ENCODE data around the gene BMP6. TPM values are rescaled to one million over a fixed set of nuclear protein-coding genes. Genes with fewer than 3 reads are reported as not detected.

The BMP6 gene
- total and polyA plus RNA-seq, 2 donors = 0.19 to 0.82 TPM

DNA sequence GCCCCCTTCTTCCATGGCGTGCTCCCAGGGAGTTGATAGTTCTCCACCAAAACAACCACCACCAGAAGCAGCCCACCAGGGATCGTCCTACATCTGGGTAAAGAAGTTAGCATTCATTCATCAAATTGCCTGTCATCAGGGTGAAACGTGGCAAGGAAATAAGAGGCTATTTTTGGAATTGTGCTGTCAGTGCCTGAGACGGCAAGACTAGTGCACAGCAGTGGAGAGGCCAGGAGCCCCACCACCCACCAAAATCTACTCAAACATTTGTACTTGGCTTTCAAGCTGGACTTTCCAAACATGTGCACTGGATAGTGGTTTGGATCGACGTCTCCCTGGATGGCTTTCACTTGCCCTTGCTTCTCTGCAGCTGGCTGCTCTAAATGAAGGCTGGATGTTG is 139.9 kb downstream of the BMP6 start:
- no peak overlapping the region for H3K4me3 ChIP-seq (ENCODE audit: low read length in 2 of 2)
- WGBS = 59% methylated on average over 6 of the region's 6 CpGs
- DNase-seq (ENCODE audit: low read depth in 6 of 9, low spot score in 9 of 9) = no peak
- H3K4me1 ChIP-seq (ENCODE audit: control insufficient read depth in 2 of 2, insufficient read depth in 2 of 2, low read length in 2 of 2) = no peaks in the 10 kb centered on the region
- no peaks in the 10 kb centered on the region for H3K36me3 ChIP-seq (ENCODE audit: control insufficient read depth in 2 of 2, insufficient read depth in 2 of 2, low read length in 1 of 2)
- no peaks in the 10 kb centered on the region for H3K9me3 ChIP-seq (ENCODE audit: control insufficient read depth in 2 of 2, insufficient read depth in 1 of 2, low read length in 1 of 2)
- H3K27me3 ChIP-seq (ENCODE audit: control insufficient read depth in 2 of 2, insufficient read depth in 1 of 2, low read length in 1 of 2) = no peaks in the 10 kb centered on the region
- no peak overlapping the region for H3K27ac ChIP-seq (ENCODE audit: low read depth in 1 of 2, low read length in 1 of 2)

DNA sequence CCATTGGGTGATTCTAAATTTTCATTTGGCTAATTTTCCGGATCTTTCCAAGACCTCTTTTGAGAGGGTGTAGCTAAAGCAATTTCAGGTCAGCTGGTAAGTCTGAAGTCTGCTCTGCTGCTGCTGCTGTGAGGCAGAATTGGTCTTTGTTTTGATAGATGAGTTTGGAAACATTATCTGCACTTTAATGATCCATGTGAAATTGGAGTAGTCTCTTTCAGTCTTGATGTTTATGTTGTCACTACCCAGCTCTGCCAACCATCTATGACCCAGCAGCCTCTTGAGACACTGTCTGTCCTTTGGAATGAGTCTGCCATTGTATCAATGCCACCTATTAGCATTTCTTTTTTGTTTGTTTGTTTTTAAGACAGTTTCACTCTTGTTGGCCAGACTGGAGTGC is 140.6 kb downstream of the BMP6 start:
- Histone ChIP-seq H3K9me3 (ENCODE audit: control insufficient read depth in 2 of 2, insufficient read depth in 1 of 2, low read length in 1 of 2) (peaks cover 0 to 1% of the 10 kb centered on the region in 2 donors), H3K27ac (ENCODE audit: low read depth in 1 of 2, low read length in 1 of 2) (no peak overlapping the region), H3K4me3 (ENCODE audit: low read length in 2 of 2) (no peak overlapping the region), H3K27me3 (ENCODE audit: control insufficient read depth in 2 of 2, insufficient read depth in 1 of 2, low read length in 1 of 2) (no peaks in the 10 kb centered on the region), H3K4me1 (ENCODE audit: control insufficient read depth in 2 of 2, insufficient read depth in 2 of 2, low read length in 2 of 2) (no peaks in the 10 kb centered on the region), H3K36me3 (ENCODE audit: control insufficient read depth in 2 of 2, insufficient read depth in 2 of 2, low read length in 1 of 2) (no peaks in the 10 kb centered on the region)
- 91% methylated on average over 1 of the region's 1 CpG for WGBS
- DNase-seq (ENCODE audit: low read depth in 6 of 9, low spot score in 9 of 9) = no peak

DNA sequence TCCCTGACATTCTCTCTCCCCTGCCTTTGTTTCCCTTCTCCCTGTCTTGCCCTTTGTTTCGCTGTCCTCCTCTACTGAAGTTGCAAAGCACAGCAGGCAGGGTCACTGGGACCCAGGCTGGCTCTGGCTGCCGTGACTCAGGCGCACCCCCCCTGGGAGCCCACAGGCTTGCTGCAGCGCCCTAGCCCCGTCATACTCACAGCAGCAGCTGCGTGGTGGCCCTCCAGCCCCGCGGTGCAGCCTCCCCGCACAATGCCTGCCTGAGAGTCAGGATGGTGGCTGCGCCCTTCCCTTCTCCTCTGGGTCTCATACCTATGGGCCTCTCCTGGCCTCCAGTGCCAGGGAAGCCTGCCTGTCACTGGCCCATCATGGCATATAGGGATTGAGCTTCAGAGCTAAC is 143.0 kb downstream of the BMP6 start:
- Histone ChIP-seq H3K36me3 (ENCODE audit: control insufficient read depth in 2 of 2, insufficient read depth in 2 of 2, low read length in 1 of 2) (no peaks in the 10 kb centered on the region), H3K27me3 (ENCODE audit: control insufficient read depth in 2 of 2, insufficient read depth in 1 of 2, low read length in 1 of 2) (no peaks in the 10 kb centered on the region), H3K4me3 (ENCODE audit: low read length in 2 of 2) (no peak overlapping the region), H3K9me3 (ENCODE audit: control insufficient read depth in 2 of 2, insufficient read depth in 1 of 2, low read length in 1 of 2) (peaks cover 0 to 12% of the 10 kb centered on the region in 2 donors), H3K4me1 (ENCODE audit: control insufficient read depth in 2 of 2, insufficient read depth in 2 of 2, low read length in 2 of 2) (no peaks in the 10 kb centered on the region), H3K27ac (ENCODE audit: low read depth in 1 of 2, low read length in 1 of 2) (no peak overlapping the region)
- no peak for DNase-seq (ENCODE audit: low read depth in 6 of 9, low spot score in 9 of 9)
- WGBS = 96% methylated on average over 10 of the region's 10 CpGs

DNA sequence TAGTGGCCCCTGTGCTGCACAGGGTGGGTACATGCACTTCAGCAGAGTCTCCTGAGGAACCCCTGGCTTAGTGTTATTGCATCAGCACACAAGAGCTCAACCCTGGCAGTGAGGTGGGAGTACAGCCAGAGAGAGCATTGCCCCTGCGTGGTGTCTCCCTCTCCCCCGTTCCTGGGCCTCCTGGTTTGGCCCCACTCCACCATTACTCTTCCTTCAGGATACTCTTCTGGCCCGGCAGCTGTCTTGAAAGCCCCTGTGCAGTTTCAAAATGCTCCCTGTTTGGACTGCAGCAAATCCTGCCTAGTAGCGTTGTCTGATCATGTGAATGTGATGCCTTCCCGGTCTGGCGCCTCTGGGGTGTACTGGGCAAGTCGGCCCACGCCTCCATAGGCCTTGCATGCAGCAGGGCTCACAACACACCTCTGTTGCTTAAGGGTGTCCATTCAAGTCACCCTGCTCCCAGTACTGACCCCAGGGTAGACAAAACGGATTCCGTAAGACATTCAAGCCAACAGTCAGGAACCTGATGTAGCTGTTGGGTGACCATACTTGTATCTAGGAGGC is 152.6 kb downstream of the BMP6 start:
- H3K4me3 ChIP-seq (ENCODE audit: low read length in 2 of 2) = no peak overlapping the region
- peaks cover 0 to 1% of the 10 kb centered on the region in 2 donors for H3K9me3 ChIP-seq (ENCODE audit: control insufficient read depth in 2 of 2, insufficient read depth in 1 of 2, low read length in 1 of 2)
- peaks cover 10 to 21% of the 10 kb centered on the region in 2 donors for H3K36me3 ChIP-seq (ENCODE audit: control insufficient read depth in 2 of 2, insufficient read depth in 2 of 2, low read length in 1 of 2)
- WGBS = 95% methylated on average over 10 of the region's 10 CpGs
- no peaks in the 10 kb centered on the region for H3K27me3 ChIP-seq (ENCODE audit: control insufficient read depth in 2 of 2, insufficient read depth in 1 of 2, low read length in 1 of 2)
- no peak for DNase-seq (ENCODE audit: low read depth in 6 of 9, low spot score in 9 of 9)
- H3K27ac ChIP-seq (ENCODE audit: low read depth in 1 of 2, low read length in 1 of 2) = no peak overlapping the region
- H3K4me1 ChIP-seq (ENCODE audit: control insufficient read depth in 2 of 2, insufficient read depth in 2 of 2, low read length in 2 of 2) = no peaks in the 10 kb centered on the region

DNA sequence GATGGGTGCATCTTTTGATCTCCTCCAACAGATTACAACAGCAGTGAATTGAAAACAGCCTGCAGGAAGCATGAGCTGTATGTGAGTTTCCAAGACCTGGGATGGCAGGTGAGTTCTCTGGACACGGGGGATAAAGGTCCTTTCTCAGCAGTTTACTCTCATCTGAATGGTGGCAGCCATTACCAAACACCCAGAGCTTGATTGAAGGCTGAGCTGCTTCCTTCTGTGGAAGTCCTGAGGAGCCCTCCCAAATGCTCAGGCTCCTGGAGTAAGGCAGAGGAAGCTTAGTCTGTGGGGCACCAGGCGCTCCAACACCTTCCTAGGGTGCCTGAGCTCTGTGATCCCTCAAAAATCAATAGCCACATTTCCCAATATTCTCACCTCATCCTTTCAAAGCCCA is 153.1 kb downstream of the BMP6 start:
- 97% methylated on average over 2 of the region's 2 CpGs for WGBS
- Histone ChIP-seq H3K36me3 (ENCODE audit: control insufficient read depth in 2 of 2, insufficient read depth in 2 of 2, low read length in 1 of 2) (peaks cover 16 to 27% of the 10 kb centered on the region in 2 donors), H3K4me3 (ENCODE audit: low read length in 2 of 2) (no peak overlapping the region), H3K4me1 (ENCODE audit: control insufficient read depth in 2 of 2, insufficient read depth in 2 of 2, low read length in 2 of 2) (no peaks in the 10 kb centered on the region), H3K9me3 (ENCODE audit: control insufficient read depth in 2 of 2, insufficient read depth in 1 of 2, low read length in 1 of 2) (no peaks in the 10 kb centered on the region), H3K27me3 (ENCODE audit: control insufficient read depth in 2 of 2, insufficient read depth in 1 of 2, low read length in 1 of 2) (no peaks in the 10 kb centered on the region), H3K27ac (ENCODE audit: low read depth in 1 of 2, low read length in 1 of 2) (no peak overlapping the region)
- no peak for DNase-seq (ENCODE audit: low read depth in 6 of 9, low spot score in 9 of 9)

DNA sequence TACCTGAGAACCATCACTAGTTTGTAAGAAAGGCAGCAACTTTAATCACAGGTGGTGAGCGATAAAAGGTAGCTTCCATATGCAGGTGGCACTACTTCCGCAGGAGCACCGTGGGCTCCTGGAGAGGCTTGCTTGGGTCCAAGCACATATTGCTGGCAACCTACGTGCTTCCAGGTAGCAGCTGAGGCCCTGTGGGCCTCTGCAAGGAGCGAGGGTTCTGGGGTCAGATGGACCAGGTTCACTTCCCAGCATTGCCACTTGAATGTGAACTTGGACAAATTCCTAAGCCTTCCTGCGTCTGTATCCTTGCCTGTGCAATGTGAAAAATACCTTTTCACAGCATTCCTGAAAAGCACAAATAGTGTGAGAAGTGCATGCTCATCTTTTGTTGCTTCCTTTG is 153.7 kb downstream of the BMP6 start:
- no peak overlapping the region for H3K4me3 ChIP-seq (ENCODE audit: low read length in 2 of 2)
- DNase-seq (ENCODE audit: low read depth in 6 of 9, low spot score in 9 of 9) = no peak
- WGBS = 95% methylated on average over 6 of the region's 6 CpGs
- H3K9me3 ChIP-seq (ENCODE audit: control insufficient read depth in 2 of 2, insufficient read depth in 1 of 2, low read length in 1 of 2) = no peaks in the 10 kb centered on the region
- H3K4me1 ChIP-seq (ENCODE audit: control insufficient read depth in 2 of 2, insufficient read depth in 2 of 2, low read length in 2 of 2) = no peaks in the 10 kb centered on the region
- H3K27ac ChIP-seq (ENCODE audit: low read depth in 1 of 2, low read length in 1 of 2) = no peak overlapping the region
- peaks cover 19 to 30% of the 10 kb centered on the region in 2 donors for H3K36me3 ChIP-seq (ENCODE audit: control insufficient read depth in 2 of 2, insufficient read depth in 2 of 2, low read length in 1 of 2)
- no peaks in the 10 kb centered on the region for H3K27me3 ChIP-seq (ENCODE audit: control insufficient read depth in 2 of 2, insufficient read depth in 1 of 2, low read length in 1 of 2)

DNA sequence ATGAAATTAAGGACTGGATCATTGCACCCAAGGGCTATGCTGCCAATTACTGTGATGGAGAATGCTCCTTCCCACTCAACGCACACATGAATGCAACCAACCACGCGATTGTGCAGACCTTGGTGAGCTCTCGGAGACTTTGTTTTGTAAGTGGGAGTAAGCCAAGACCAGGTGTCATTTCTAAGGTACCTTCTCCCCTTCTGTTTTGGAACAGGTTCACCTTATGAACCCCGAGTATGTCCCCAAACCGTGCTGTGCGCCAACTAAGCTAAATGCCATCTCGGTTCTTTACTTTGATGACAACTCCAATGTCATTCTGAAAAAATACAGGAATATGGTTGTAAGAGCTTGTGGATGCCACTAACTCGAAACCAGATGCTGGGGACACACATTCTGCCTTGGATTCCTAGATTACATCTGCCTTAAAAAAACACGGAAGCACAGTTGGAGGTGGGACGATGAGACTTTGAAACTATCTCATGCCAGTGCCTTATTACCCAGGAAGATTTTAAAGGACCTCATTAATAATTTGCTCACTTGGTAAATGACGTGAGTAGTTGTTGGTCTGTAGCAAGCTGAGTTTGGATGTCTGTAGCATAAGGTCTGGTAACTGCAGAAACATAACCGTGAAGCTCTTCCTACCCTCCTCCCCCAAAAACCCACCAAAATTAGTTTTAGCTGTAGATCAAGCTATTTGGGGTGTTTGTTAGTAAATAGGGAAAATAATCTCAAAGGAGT is 154.2 kb downstream of the BMP6 start:
- no peak for DNase-seq (ENCODE audit: low read depth in 6 of 9, low spot score in 9 of 9)
- H3K36me3 ChIP-seq (ENCODE audit: control insufficient read depth in 2 of 2, insufficient read depth in 2 of 2, low read length in 1 of 2) = peaks cover 25 to 30% of the 10 kb centered on the region in 2 donors
- WGBS = 96% methylated on average over 13 of the region's 13 CpGs

DNA sequence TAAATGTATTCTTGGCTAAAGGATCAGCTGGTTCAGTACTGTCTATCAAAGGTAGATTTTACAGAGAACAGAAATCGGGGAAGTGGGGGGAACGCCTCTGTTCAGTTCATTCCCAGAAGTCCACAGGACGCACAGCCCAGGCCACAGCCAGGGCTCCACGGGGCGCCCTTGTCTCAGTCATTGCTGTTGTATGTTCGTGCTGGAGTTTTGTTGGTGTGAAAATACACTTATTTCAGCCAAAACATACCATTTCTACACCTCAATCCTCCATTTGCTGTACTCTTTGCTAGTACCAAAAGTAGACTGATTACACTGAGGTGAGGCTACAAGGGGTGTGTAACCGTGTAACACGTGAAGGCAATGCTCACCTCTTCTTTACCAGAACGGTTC is 154.8 kb downstream of the BMP6 start:
- H3K27ac ChIP-seq (ENCODE audit: low read depth in 1 of 2, low read length in 1 of 2) = no peak overlapping the region
- no peaks in the 10 kb centered on the region for H3K27me3 ChIP-seq (ENCODE audit: control insufficient read depth in 2 of 2, insufficient read depth in 1 of 2, low read length in 1 of 2)
- no peak for DNase-seq (ENCODE audit: low read depth in 6 of 9, low spot score in 9 of 9)
- H3K4me3 ChIP-seq (ENCODE audit: low read length in 2 of 2) = no peak overlapping the region
- H3K9me3 ChIP-seq (ENCODE audit: control insufficient read depth in 2 of 2, insufficient read depth in 1 of 2, low read length in 1 of 2) = no peaks in the 10 kb centered on the region
- H3K36me3 ChIP-seq (ENCODE audit: control insufficient read depth in 2 of 2, insufficient read depth in 2 of 2, low read length in 1 of 2) = peaks cover 29 to 30% of the 10 kb centered on the region in 2 donors
- no peaks in the 10 kb centered on the region for H3K4me1 ChIP-seq (ENCODE audit: control insufficient read depth in 2 of 2, insufficient read depth in 2 of 2, low read length in 2 of 2)
- WGBS = 98% methylated on average over 9 of the region's 9 CpGs

More for the DNA sequence above, 154.2 kb downstream of the BMP6 start:
- H3K4me3 ChIP-seq (ENCODE audit: low read length in 2 of 2) = no peak overlapping the region
- no peaks in the 10 kb centered on the region for H3K27me3 ChIP-seq (ENCODE audit: control insufficient read depth in 2 of 2, insufficient read depth in 1 of 2, low read length in 1 of 2)
- H3K27ac ChIP-seq (ENCODE audit: low read depth in 1 of 2, low read length in 1 of 2) = no peak overlapping the region
- H3K9me3 ChIP-seq (ENCODE audit: control insufficient read depth in 2 of 2, insufficient read depth in 1 of 2, low read length in 1 of 2) = no peaks in the 10 kb centered on the region
- no peaks in the 10 kb centered on the region for H3K4me1 ChIP-seq (ENCODE audit: control insufficient read depth in 2 of 2, insufficient read depth in 2 of 2, low read length in 2 of 2)

DNA sequence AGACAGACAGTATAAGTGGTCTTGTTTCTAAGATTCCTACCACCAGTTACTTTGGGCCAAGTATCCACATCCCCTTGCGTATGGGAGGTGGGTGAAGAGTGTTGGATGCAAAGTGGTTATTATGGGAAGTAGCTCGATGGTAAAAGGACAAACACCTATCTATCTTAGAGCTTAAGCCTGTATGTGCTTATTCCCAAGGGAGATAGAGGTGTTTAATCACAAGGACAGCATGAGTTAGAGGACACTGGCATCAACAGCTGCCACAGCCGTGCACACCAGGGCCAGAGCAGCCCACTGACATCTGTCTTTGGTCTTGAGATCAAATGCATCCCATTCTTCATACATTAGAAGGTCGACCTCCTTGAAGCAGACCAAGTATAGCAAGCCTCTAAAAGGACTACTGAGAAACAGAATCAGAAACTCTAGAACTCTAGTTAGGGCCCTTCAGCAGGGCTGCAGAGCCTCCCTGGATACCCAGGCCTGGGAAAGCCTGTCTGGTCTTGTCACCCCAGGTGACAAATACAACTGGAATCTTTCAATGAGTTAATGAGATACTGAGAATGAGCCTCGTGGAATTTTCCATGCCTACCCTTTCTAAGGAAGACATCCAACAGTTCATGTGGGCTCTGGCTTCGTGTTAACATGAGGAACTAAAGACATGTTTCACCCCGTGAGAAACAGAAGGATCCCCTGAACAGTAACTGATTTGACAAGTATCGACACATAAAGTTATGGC is 156.0 kb downstream of the BMP6 start:
- no peaks in the 10 kb centered on the region for H3K4me1 ChIP-seq (ENCODE audit: control insufficient read depth in 2 of 2, insufficient read depth in 2 of 2, low read length in 2 of 2)
- H3K27me3 ChIP-seq (ENCODE audit: control insufficient read depth in 2 of 2, insufficient read depth in 1 of 2, low read length in 1 of 2) = no peaks in the 10 kb centered on the region
- peaks cover 30 to 41% of the 10 kb centered on the region in 2 donors for H3K36me3 ChIP-seq (ENCODE audit: control insufficient read depth in 2 of 2, insufficient read depth in 2 of 2, low read length in 1 of 2)
- H3K4me3 ChIP-seq (ENCODE audit: low read length in 2 of 2) = no peak overlapping the region
- 97% methylated on average over 8 of the region's 8 CpGs for whole genome bisulfite sequencing
- DNase-seq (ENCODE audit: low read depth in 6 of 9, low spot score in 9 of 9) = no peak
- H3K27ac ChIP-seq (ENCODE audit: low read depth in 1 of 2, low read length in 1 of 2) = no peak overlapping the region
- no peaks in the 10 kb centered on the region for H3K9me3 ChIP-seq (ENCODE audit: control insufficient read depth in 2 of 2, insufficient read depth in 1 of 2, low read length in 1 of 2)
